GM03348 (cell line): Measurements from ENCODE around the gene SPRED2.
A peak's percentile ranks its signal among the peaks of the same experiment; 100 is the strongest.

Experiments
- DNase-seq: peaks from one replicate; pipeline ENCODE4 v3.0.0; 2012; ENCODE audit warnings: low spot score

SPRED2 gene

DNA sequence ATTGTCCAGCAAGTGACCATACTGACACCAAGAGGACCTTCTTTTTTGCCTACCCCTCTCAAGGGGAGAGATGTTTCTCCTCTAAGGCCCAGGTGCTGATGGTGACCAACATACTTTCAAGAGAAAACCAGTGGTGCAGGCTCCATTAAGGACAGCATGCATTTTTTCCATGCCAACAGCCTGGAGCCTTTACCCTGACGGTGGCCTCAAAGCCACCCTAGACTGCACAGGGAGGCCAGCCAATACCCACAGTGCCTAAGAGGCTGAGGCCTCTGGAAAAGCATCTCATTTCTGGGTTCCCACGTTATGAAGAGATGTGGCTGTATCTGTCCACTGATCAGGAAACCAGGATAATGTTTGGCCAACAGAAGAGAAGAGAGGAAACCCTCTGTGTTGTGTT is 19.3 kb downstream of the SPRED2 start:
- DNase-seq: no peak

DNA sequence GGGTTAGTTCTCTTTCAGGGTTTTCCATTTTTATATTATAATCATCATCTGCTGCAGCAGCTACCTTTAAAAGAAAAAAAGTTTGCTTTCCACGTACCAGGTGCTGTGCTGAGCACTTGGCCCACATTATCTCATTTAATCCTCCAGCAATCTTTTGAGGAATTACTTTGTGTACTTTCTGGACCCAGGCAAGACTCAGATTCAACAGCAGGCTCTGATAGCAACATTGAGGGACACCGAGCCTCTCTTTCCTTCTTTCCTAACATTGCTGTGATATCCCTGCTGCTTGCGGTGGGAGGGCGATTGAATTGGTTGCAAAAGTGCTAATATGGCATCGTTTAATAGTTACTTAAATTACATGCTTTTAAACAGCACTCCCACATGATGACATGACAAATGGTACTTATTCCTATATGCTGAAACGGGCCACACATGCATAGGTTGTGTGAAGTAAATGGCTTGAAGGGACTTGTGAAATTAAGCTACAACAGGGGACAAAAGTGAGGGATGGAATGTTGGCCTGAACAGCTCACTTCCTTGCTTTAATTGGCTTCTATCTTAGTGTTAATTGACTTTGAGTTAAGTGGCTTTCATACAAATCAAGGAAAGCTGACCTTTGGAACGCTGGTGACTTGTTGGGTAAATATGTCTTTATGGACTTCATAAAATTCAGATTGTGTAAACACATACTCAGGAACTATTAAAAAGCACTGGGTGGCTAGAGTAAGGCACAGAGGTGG is 21.2 kb downstream of the SPRED2 start:
- no peak for DNase-seq

DNA sequence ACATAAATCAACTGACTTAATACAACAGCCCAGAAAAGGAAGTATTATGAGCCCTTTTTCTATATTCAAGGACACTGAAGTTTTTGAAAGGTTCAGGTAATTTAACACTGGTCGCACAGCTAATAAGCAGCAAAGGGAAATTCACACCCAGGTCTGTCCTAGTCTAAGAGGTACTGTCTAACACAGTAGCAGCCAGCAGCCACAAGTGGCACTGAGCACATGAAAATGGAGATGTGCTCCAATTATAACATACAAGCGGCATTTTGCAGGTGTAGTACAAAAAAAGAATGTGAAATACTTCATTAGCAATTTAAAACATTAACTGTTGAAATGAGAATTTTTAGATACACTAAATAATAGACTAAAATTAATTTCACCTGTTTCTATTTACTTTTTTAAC is 23.4 kb downstream of the SPRED2 start:
- DNase-seq: no peak

DNA sequence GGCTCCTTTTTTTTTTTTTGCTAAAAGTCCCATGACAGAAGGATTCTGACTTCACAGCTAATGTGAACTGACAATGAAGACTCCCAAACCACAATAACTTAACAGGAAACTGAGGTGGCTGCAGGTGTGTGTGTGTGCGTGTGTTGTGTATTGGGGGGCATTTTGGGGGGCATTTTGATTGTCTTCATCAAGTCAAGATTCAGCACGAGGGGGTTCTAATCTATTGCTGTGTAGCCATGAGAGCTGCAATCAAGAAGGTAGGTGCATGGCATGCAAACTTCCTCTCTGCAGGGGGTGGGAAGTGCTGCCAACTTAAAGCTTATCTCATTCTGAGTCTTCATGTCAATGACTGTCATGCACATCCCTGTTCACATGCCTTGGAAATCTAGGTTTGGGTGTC is 25.2 kb downstream of the SPRED2 start:
- DNase-seq: no peak

DNA sequence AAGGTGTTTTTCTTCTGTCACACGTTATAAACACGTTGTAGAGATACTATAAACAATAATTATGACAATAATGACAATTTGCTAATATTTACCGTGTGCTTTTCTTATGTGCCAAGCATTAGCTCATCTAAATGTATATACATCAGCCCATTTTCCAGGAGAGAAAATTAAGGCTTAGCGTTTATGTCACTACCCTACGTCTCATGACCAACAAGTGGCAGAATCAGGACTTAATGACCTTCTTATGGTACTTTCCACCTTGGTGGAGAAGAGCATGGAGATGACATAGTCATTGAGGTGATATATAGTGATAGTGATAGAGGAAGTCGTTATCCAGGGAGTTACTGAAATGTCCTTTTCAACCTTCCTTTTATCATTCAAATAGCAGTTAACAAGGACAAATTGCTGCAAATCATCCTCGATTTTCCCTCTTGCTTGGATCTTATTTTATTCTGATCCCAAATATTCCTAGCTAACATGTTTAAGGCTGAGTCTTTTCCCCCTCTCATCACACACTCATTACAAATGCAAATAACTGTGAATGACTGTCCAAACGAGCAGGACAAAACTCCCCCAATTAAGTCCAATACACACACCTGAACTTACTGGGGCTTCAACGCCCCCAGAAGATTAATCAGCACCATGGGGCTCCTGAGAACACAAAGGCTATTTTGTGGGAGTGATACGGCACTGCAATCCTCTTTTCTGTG is 27.3 kb downstream of the SPRED2 start:
- no peak for DNase-seq

DNA sequence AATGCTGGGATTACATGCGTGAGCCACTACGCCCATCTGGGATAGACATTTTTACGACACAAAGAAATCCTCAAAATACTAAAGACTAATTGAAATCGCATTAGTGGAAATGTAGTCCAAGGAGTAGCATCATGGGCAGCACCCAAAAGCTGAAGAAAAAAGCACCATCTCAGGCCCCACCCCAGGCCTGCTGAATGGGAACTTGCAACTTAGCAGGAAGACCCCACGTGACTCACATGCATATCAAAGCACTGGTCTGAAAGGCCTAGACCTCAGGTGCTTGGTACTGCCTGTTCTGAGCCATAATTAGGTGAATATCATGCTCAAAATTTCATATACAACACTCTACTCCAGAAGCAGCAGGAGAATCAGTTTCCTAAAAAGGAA is 28.9 kb downstream of the SPRED2 start:
- no peak for DNase-seq

DNA sequence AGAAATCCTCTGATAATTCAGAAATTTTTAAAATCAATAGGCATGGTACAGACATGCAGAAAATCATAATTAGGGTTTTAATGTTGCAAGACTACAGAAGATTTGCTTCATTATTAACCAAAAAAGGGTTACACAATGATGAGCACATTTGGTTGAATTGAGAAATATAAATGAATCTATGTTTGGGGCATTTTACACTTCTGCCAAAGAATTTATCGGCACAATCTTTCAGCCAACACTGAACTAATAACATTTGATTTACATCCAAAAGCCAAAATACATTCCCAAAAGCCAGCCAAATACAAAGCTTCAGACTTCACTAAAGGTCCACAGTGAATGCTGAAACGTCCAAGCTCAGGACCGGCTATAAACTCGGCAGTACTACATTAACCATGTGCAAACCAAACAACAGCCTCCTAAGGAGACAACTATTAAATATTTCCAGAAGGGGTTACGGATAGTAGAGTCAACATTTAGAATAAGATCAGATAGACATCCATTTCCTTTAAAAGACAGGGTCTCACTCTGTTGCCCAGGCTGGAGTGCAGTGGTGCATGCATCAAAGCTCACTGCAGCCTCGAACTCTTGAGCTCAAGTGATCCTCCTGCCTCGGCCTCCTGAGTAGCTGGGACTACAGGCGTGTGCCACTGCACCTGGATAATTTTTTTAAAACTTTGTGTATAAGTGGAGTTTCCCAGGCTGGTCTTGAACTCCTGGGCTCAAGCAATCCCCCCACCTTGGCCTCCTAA is 29.4 kb downstream of the SPRED2 start:
- DNase-seq: peak; percentile 65

DNA sequence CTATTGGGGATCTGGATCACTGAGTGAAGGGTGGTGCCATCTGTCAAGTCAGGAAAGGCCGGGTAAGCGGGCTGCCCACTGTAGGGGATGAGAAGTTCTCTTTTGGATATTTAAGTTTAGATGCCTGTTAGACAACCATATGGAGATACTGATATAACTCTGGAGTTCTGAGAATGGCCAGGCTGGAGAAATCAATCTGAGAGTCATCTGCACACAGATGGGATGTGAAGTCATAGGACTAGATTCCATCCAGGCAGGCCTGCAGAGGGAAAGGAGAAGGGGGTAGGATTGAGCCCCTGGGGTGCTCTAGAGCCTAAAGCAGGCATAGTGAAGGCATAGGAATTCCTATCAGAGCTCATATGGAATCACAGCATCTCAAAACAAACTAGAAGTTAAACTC is 30.1 kb downstream of the SPRED2 start:
- DNase-seq: peak; percentile 54

DNA sequence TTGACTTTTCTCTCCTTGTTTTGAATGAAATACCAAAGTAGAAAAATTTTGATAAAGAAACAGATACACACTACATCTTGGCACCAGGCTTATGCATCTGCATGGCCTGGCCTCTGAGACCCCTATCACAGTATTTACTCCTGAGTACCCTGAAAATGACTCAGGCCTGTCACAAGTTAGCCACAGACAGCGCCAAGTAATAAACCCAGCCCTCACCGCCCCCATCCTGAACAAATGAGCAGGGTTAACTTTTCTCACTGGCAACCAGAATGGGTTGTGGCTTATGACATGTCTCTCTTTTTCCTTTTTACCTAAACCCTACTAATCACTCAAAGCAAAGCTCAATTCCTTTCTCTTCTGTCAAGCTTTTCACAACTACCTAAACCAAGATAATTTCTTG is 35.3 kb downstream of the SPRED2 start:
- peak; percentile 20 for DNase-seq

DNA sequence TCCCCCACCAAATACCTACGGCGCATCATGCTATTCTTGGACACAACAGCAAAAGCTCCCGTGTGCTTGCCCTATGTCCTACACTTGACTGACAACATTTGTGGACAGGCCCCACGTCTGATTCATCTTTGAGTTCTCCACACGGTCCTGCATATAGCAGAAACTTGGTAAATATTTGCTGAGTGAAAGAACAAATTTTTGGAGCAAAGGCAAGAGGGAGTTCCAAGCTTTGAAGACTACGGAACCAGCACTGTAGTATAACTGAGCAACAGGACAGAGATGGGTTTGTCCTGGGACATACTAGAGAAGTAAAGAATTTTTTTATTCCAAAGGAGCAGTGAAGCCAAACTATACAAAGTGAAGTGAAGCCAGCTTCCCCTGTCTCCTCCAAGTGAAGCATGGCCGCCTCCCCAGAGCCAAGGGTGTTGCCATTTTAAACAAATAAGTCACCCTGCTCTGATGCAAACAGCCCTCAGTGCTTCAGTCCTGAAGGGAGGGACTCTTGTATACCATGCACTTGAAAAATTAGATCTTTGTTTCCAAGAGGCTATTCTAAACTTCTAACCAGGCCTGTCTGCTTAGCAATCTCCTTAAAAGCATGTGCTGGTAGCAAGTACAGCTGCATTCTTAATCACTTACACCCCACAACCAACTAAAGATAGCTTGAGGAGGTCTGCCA is 35.9 kb downstream of the SPRED2 start:
- peak; percentile 60 for DNase-seq

DNA sequence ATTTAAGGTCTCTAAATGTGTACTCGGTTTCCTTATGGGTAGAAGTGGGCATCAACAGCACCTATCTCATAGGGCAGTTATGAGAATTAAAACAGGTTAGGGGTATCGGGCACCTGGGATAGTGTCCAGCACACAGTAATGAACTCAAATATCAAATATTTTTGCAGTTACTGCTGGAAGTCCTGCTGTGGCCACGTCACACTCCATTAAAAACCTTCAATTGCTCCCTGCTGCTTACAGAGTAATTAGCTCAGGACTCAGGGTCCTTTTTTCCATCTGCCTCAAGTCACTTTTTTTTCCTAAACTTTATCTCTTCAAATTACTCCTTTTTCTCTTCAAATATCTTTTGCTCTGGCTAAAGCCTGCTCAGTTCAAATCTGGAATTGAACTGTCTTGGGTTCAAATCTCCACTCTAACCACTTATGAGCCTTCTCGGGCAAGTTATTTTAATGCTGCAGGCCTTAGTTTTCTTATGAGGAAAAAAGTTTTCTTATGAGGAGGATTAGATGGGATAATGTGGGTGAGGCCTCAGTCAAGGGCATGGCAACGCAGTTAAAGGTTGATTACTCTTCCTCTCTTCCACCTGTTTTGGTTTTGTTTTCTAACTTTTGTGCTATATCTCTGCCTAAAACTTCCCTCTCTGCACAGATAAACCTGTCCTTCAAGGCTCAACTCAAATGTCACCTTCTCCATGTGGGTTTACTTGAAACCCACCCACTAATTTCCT is 36.6 kb downstream of the SPRED2 start:
- DNase-seq: no peak

DNA sequence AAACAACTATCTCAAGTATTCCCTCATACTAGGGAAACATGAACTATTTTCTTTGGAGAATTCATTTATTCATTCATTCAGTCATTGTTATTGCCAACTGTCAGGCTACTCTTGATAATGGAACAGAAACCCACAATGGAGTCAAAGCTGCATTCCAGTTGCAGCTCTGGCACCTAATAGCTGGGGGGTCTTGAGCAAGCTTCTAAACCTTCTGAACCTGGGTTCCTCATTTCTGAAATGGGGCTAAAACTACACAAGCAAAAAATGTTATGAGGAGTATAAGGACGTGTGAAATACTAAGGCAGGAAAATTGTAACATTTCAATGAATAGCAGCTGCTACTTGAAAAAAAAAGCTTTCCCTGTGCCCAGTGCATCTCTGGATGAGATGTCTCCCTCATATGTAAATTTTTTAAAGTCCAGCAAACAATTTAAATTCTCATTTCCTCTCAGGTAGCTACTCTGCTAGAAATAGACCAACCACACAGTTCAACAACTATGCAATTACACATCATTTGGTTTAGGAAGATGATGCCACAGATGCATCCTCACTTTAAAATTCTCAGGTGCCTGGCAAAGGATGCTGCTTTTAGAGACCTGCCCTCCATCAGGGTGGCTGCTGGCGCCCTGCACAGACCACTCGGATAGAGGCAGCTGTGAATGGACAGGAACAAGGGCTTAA is 38.5 kb downstream of the SPRED2 start:
- DNase-seq: no peak

DNA sequence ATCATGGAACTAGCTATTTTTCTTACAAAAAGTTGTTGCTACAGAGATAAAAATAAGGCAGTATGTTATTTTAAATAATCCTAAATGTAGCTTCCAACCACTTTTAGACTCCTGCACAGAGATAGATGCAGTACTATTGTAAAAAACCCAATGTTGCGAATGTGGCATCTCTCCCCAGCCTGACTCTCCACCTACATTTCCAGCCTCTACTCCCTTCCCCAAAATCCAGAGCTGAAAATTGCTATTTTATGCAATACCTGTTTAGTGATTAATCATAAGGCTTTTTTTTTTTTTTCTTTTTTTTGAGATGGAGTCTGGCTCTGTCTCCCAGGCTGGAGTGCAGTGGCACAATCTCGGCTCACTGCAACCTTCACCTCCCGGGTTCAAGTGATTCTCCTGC is 39.4 kb downstream of the SPRED2 start:
- DNase-seq: no peak

DNA sequence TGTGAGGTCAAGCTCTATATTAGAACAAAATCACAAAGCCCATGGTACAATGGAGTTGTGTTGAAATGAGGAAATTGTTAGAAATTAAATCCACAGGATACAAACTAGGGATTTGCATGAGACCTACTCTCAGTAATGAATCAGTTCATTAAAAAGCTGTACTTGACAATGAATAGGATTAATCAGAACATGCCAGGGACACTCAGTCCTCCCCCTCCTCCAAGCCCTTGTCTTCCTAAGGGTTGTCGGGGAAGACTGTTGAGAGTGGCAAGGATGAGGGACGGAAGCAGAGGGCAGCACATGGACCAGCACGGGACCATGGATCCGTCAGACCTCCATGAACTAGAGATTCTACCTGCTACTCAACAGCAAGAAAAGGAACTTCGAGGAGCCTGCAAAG is 39.8 kb downstream of the SPRED2 start:
- no peak for DNase-seq

DNA sequence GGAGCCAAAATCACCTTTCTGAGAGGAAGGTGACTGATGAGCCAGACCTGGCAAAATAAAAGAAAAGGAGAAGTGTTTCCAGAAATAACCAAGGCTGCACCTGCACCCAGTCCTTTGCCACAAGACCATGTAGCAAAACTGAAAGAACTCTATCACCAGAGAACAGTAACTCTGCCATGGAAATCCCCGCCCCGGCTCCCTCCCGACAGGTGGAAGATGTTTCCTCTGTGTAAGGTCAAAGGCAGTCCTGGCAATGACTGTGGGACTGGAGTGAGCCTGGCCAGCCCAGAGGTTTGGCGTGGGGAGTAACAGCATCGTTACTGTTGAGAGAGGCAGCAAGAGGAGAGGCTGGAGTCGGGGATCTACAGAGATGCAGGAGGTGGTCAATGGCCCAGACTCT is 42.3 kb downstream of the SPRED2 start:
- DNase-seq: no peak

DNA sequence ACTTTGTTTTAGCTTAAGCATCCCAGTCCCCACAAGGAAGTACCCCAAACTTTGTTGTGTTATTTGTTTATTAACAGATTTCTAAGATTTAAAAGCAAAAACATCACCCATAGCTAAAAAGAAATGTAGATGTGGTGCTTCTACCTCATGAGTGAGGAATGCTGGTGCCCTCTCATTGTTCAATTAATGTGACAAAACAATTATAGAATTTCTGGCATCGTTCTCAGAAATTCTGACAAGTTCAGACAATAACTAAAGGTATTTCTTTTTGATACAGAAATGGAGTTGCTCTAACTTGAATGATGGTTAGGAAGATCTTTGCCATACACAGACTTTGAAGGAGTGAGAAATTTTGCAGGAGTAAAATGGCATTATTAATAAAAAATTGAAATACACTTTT is 42.9 kb downstream of the SPRED2 start:
- no peak for DNase-seq

DNA sequence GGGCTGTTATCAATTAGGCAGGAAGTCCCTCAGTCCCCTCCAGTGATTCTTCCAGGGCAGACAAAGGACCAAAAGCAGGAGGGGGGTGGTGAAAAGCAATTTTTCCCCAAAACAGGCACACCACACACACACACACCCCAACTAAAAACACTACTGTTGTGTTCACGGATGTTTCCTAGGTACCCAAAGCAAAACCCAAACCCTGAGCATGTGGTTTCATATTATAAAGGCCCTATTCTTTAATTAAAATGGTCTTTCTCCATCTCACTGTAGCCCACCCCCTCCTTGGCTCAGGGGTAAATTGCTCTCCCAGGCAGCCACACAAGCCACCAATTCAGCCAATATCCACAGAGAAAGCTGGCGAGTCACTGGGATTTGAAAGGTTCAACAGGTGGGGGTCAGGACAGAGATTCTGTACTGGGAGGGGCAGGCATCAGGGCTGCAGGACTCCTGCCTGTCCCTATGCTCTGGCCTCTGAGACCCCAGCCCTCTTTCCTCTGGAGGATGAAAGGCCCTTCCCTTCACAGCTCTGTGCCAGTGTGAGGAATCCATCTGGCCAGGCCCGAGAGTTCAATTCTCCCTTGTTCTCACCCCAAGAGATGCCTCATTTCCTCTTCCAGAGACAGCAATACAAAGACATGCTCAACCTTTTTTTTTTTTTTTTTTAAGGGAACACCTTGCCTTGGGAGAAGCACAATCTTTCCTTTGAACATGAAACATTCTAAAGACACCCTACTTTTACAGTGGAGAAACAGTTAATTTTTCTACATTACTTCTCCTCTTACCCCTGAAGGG is 43.6 kb downstream of the SPRED2 start:
- DNase-seq: no peak

DNA sequence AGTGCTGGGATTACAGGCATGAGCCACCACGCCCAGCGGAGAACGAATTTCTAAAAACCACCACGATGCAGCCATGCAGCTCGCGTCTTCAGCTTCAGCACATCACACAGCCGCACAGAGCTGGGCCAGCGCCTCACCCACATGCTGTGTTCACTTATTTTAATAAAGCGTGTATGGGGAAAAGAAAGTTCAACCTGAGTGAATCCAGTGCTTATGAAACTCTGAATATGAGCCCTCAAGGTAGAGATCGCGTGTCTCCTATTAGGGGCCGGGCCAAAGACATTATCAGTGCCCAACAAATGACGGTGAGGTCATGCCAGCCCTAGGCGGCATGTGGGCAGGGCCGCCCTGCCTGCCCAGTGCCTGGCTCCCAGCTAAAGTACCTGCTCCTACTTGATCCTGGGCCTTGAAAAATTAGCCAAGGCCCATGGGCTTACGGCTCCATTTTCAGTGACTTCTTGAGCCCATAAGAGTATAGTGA is 44.3 kb downstream of the SPRED2 start:
- DNase-seq: no peak

DNA sequence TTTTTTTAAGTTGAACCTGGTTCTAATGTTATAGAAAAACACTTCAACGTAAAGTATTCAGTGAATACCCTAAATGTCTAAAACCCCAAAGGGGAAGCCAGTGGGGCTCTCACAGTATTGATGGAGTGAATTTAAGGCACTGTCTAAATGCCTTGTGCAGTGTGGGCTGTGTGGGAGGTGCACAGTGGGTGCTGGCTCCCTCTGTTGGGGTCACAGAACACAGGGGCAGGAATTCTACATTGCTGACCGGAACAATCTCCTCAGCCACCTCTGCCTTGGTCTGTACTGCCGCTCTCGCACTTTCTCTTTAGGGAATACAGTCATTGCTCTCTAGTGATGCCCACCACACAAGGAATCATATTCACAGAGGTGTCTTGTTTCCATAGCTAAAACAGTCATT is 45.4 kb downstream of the SPRED2 start:
- DNase-seq: no peak

DNA sequence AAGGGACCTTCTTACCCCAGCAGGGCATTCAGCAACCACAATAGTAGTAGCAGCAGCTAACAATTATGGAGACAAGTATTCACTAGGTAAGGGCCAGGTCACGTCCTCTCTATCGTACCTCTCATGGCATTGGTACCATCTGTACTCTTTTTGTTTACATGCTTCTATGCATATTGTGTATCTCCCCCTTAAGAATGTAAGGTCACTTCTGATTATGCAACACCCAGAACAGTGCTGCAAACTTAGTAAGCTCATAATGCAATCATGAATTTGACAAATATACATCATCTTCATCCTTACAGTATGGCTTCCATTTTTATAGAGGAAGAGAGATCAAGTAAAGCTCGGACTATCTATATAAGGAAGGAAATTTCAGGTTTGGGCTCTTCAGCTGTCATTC is 46.1 kb downstream of the SPRED2 start:
- no peak for DNase-seq
